ELF-1 (cell line): Measurements from ENCODE around the gene CDK18.
A peak's percentile ranks its signal among the peaks of the same experiment; 100 is the strongest.
"Not testable (repeated sequence)": the region's sequence is repeated elsewhere in the genome, so short reads cannot be mapped to it uniquely, and the experiment has no call there.

Experiments used
- DNase-seq: peaks from one replicate; pipeline ENCODE4 v3.0.0-alpha.2; 2016; ENCODE audit warnings: low read depth, low spot score

CDK18 gene

GRCh38 chr1:205480349-205480985 lies 24.0 kb upstream of the CDK18 start:
- no peak for DNase-seq

- DNase-seq = no peak
Measured at GRCh38 chr1:205481218-205481617, 23.3 kb upstream of the CDK18 start.

- DNase-seq = no peak
Measured at GRCh38 chr1:205481629-205482151, 22.8 kb upstream of the CDK18 start.

- not testable (repeated sequence) for DNase-seq
Measured at GRCh38 chr1:205482587-205482986, 21.9 kb upstream of the CDK18 start.

- no peak for DNase-seq
Measured at GRCh38 chr1:205483372-205483771, 21.1 kb upstream of the CDK18 start.

- DNase-seq = peak; percentile 97
Measured at GRCh38 chr1:205484985-205485967, 19.2 kb upstream of the CDK18 start.

GRCh38 chr1:205486258-205486657 lies 18.2 kb upstream of the CDK18 start:
- DNase-seq = no peak

GRCh38 chr1:205488074-205488723 lies 16.3 kb upstream of the CDK18 start:
- DNase-seq = peak; percentile 82

GRCh38 chr1:205491794-205492193 lies 12.7 kb upstream of the CDK18 start:
- no peak for DNase-seq

- no peak for DNase-seq
Measured at GRCh38 chr1:205492201-205492667, 12.2 kb upstream of the CDK18 start.

- no peak for DNase-seq
Measured at GRCh38 chr1:205492774-205493173, 11.7 kb upstream of the CDK18 start.

GRCh38 chr1:205493241-205494085 lies 11.0 kb upstream of the CDK18 start:
- no peak for DNase-seq

GRCh38 chr1:205494115-205494514 lies 10.4 kb upstream of the CDK18 start:
- no peak for DNase-seq

- DNase-seq = no peak
Measured at GRCh38 chr1:205495237-205495823, 9.1 kb upstream of the CDK18 start.

GRCh38 chr1:205496661-205497060 lies 7.8 kb upstream of the CDK18 start:
- peak; percentile 60 for DNase-seq

- no peak for DNase-seq
Measured at GRCh38 chr1:205497351-205497750, 7.1 kb upstream of the CDK18 start.

- DNase-seq = no peak
Measured at GRCh38 chr1:205499789-205500188, 4.7 kb upstream of the CDK18 start.

- DNase-seq = peak; percentile 48
Measured at GRCh38 chr1:205500240-205501233, 3.9 kb upstream of the CDK18 start.

GRCh38 chr1:205502111-205502810 lies 2.2 kb upstream of the CDK18 start:
- no peak for DNase-seq
